ENCODE data around the gene KLF11. TPM values are rescaled to one million over a fixed set of nuclear protein-coding genes. Genes with fewer than 3 reads are reported as not detected.

The KLF11 gene
- total and polyA plus RNA-seq, 2 of the 8 experiments (the other 6 are each of a cell fraction or from before 2014, with no cell fraction given): 6.4 to 10.1 TPM

DNA sequence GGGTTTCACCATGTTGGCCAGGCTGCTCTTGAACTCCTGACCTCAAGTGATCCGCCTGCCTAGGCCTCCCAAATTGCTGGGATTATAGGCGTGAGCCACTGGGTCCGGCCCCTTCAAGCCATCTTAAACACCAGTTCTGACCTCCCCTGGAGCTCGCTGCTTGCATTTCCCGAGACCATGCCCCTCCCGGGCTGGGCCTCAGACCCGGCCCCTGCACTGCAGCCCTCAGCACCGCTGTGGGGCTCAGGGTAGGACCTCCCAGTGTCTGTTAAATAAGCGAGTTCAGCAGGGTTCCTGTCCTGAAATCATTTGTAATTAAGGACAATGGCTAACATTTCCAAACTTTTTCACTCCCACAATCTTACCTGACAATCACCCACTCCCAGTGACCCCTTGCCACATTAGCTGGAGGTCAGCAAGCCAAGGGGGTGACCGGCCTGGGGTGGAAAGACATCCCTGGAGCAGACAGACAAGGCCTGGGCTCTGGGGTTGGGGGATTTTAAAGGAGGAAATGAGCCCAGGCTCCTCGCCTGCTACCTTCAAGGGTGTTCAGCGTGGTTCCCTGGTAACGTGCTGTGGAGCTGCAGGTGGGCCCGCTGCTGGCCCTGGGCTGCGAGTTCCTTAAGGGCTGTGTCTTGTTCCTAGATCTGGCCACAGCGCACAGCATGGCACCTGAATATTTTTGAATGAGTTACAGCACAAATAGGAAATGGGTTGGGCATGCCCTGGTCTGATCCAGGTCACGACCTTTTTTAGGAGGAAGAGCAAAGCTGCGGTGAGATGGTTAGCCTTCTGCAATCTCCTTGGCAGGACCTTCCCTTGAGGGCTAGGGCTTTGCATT, 21.8 kb downstream of the KLF11 start:
- Histone ChIP-seq H3K36me3 (ENCODE audit: control insufficient read depth in 2 of 4, insufficient read depth in 4 of 4, low read length in 3 of 4) (no peaks in the 10 kb centered on the region), H3K27me3 (replicated peaks in 1 of 4; ENCODE audit: control insufficient read depth in 3 of 4, extremely low read depth in 1 of 4, insufficient read depth in 3 of 4, low read length in 3 of 4) (no peaks in the 10 kb centered on the region), H3K4me1 (replicated peaks in 1 of 4; ENCODE audit: control insufficient read depth in 3 of 4, insufficient read depth in 4 of 4, low read length in 3 of 4) (peaks cover 0 to 7% (median 0%) of the 10 kb centered on the region in 4 experiments; a peak in 1 of 7 replicates), H2AK5ac (ENCODE audit: low read depth, low read length) (no peak overlapping the region), H3K79me2 (ENCODE audit: control insufficient read depth in 1 of 2, insufficient read depth in 2 of 2, low read length in 2 of 2) (no peaks in the 10 kb centered on the region), H2BK15ac (ENCODE audit: low read length) (no peak overlapping the region), H2BK12ac (ENCODE audit: low read depth, low read length) (no peak overlapping the region), H3K23me2 (ENCODE audit: low read depth, low read length) (0 out of 2 replicates have a peak, but pooled peaks cover 2% of the 10 kb centered on the region), H2BK120ac (replicated peaks; ENCODE audit: low read depth, low read length) (no peak overlapping the region), H3K4ac (replicated peaks; ENCODE audit: insufficient read length, low read depth, low read length) (no peak overlapping the region), H3K9ac (replicated peaks in 1 of 4; ENCODE audit: extremely low read depth in 1 of 4, low read depth in 3 of 4, low read length in 3 of 4) (no peak overlapping the region), H4K8ac (ENCODE audit: extremely low read depth, insufficient read depth, low read length) (no peak overlapping the region; the same call in 1 of the 2 replicates), H3K56ac (replicated peaks; ENCODE audit: insufficient read length, low read depth, low read length) (no peak overlapping the region), H4K5ac (ENCODE audit: insufficient read length, low read depth, low read length) (no peak overlapping the region), H3K79me1 (ENCODE audit: low read depth, low read length) (no peaks in the 10 kb centered on the region), H3K27ac (ENCODE audit: low read depth, low read length) (no peak overlapping the region), H4K20me1 (replicated peaks in 1 of 2; ENCODE audit: control insufficient read depth in 1 of 2, insufficient read depth in 2 of 2, low read length in 2 of 2) (no peaks in the 10 kb centered on the region), H3K18ac (ENCODE audit: extremely low read depth, low read length) (no peak overlapping the region), H3K9me3 (ENCODE audit: insufficient read depth in 2 of 2, low read depth in 1 of 2, low read length in 1 of 2) (no peaks in the 10 kb centered on the region), H2BK5ac (ENCODE audit: low read depth, low read length) (no peak overlapping the region; the same call in 1 of the 2 replicates), H2BK20ac (ENCODE audit: low read length) (no peak overlapping the region), H3K14ac (ENCODE audit: insufficient read length) (no peak overlapping the region), H3K4me2 (ENCODE audit: insufficient read depth in 1 of 2, low read depth in 2 of 2, low read length in 2 of 2) (no peak overlapping the region), H3K4me3 (ENCODE audit: extremely low read depth in 1 of 4, insufficient read depth in 2 of 4, low read depth in 3 of 4, low read length in 4 of 4) (no peak overlapping the region), H4K91ac (replicated peaks; ENCODE audit: insufficient read length, low read length) (no peak overlapping the region), H3K23ac (ENCODE audit: insufficient read length) (no peak overlapping the region), H2AFZ (ENCODE audit: low read length) (no peak overlapping the region)
- ChIA-PET CTCF (ENCODE audit: partially characterized antibody) (interaction anchor here (0.5 to 20.0 kb wide), 7 partner anchors 8 to 266 kb away, joined by 3 to 429 read pairs (median 6); no protein-coding TSS in a partner anchor), POLR2A (ENCODE audit: partially characterized antibody) (interaction anchor here (1.1 kb wide), 1 partner anchor 18 kb away, joined by 3 read pairs; no protein-coding TSS in a partner anchor)
- no peak for FAIRE-seq
- WGBS, 2 experiments (ENCODE audit: extremely low coverage in 1 of 2, insufficient coverage in 1 of 2, insufficient read length in 1 of 2, insufficient replicate concordance in 2 of 2, low coverage in 1 of 2, low lambda C conversion rate in 2 of 2, missing lambda C conversion rate in 1 of 2): 80% methylated on average over 18 of the region's 18 CpGs; no CpG with 5 or more reads in 1 of the 2 experiments
- DNase-seq (ENCODE audit: low read depth in 1 of 2, low spot score in 2 of 2): no peak
- no peak for TF ChIP-seq FOSL1 (IDR thresholded peaks at IDR 0.05; ENCODE audit: insufficient read depth, low read depth, low read length)
- no peak for TF ChIP-seq GTF2F1 (IDR thresholded peaks at IDR 0.05; ENCODE audit: borderline replicate concordance, low read depth, low read length)
- no peak for TF ChIP-seq CBX5 (IDR thresholded peaks at IDR 0.05; ENCODE audit: low read depth, low read length)
- TF ChIP-seq KDM1A (IDR thresholded peaks at IDR 0.05; ENCODE audit: borderline replicate concordance, low read length): no peak
- TF ChIP-seq RAD21 (IDR thresholded peaks at IDR 0.05 in 1 of 2, conservative IDR thresholded peaks at IDR 0.05 in 1 of 2; ENCODE audit: low read depth in 2 of 2, low read length in 2 of 2): no peak
- TF ChIP-seq CEBPB (IDR thresholded peaks at IDR 0.05; ENCODE audit: low read depth, low read length): no peak
- no peak for TF ChIP-seq CHD1 (IDR thresholded peaks at IDR 0.05; ENCODE audit: low read depth, low read length)
- TF ChIP-seq CREB1 (IDR thresholded peaks at IDR 0.05): no peak
- TF ChIP-seq BCL11A (IDR thresholded peaks at IDR 0.05; ENCODE audit: low read depth in 2 of 2, low read length in 2 of 2): no peak
- no peak for TF ChIP-seq PHF8 (conservative IDR thresholded peaks at IDR 0.05; ENCODE audit: low read depth, low read length)
- TF ChIP-seq RFX5 (IDR thresholded peaks at IDR 0.05; ENCODE audit: borderline replicate concordance, low read depth, low read length): no peak
- TF ChIP-seq SP2 (IDR thresholded peaks at IDR 0.05; ENCODE audit: low read length): no peak
